ENCODE data around the gene ZCCHC7. TPM values are rescaled to one million over a fixed set of nuclear protein-coding genes. Genes with fewer than 3 reads are reported as not detected.

ZCCHC7 gene
- total and polyA plus RNA-seq, 10 of the 15 experiments (the other 5 are each of a cell fraction or from before 2014, with no cell fraction given) = 42.9 to 178 (median 53.3) TPM

DNA sequence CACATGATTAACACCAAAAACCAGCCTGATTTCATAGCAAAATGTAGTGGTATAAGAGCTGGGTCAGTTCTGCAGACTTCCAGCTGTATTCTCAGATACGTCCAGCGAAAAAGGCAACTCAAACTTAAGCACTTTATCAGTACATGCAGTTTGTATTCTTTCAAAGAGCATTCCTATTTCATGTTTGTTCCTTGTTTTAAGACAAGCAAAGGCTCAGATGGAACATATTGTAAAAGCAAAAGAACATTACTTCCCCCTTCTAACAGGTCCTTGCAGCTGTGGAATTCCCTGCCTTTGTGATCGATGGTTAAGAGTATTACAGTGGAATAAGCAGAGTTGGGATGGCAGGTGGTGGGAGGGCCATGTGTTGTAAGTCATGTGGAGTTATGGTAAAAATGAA lies 215.8 kb downstream of the ZCCHC7 start (continued):
- TF ChIP-seq NR2C2 (IDR thresholded peaks at IDR 0.05; ENCODE audit: borderline replicate concordance, control insufficient read depth, insufficient read length, low read depth) (no peak), SMC3 (IDR thresholded peaks at IDR 0.05; ENCODE audit: borderline replicate concordance, low read length) (no peak), NR2C1 (IDR thresholded peaks at IDR 0.05) (no peak), JUND (IDR thresholded peaks at IDR 0.05; ENCODE audit: low read depth, low read length) (no peak), WRNIP1 (IDR thresholded peaks at IDR 0.05; ENCODE audit: borderline replicate concordance, low read depth, low read length) (no peak)
- TF ChIP-seq, protein P1, sequence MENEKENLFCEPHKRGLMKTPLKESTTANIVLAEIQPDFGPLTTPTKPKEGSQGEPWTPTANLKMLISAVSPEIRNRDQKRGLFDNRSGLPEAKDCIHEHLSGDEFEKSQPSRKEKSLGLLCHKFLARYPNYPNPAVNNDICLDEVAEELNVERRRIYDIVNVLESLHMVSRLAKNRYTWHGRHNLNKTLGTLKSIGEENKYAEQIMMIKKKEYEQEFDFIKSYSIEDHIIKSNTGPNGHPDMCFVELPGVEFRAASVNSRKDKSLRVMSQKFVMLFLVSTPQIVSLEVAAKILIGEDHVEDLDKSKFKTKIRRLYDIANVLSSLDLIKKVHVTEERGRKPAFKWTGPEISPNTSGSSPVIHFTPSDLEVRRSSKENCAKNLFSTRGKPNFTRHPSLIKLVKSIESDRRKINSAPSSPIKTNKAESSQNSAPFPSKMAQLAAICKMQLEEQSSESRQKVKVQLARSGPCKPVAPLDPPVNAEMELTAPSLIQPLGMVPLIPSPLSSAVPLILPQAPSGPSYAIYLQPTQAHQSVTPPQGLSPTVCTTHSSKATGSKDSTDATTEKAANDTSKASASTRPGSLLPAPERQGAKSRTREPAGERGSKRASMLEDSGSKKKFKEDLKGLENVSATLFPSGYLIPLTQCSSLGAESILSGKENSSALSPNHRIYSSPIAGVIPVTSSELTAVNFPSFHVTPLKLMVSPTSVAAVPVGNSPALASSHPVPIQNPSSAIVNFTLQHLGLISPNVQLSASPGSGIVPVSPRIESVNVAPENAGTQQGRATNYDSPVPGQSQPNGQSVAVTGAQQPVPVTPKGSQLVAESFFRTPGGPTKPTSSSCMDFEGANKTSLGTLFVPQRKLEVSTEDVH (IDR thresholded peaks at IDR 0.05; ENCODE audit: low read depth, partially characterized antibody) = no peak

DNA sequence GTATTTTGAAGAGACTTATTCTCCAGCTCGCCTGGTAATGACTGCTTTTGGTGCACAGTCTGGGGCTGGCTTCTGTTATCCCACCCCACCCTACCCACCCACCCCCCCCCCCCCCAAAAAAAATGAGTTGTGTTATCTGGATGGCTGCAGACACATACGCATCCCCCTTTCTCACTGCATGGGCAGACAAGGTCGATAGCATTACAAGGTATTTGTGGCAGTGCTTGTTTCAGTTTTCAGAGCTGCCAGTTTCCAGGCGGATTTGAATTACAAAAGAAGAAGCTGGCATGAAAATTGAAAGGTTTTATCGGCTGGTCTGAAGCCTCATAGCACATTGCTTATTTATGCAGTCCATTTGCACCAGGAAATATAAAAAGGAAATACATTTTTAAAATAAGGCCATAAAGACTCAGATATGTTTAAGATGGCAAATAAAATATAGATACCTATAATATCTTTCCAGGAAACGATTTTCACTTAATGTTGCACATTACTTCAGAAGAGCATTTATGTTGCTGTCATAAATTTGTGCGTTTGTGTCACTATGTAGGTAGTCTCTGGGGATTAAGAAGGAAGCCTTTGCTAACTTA lies 217.0 kb downstream of the ZCCHC7 start:
- POLR2A ChIA-PET = interaction anchor here (0.5 to 2.7 kb wide), 13 partner anchors 9 to 354 kb away, joined by 3 to 17 read pairs (median 3); no protein-coding TSS in a partner anchor
- TF ChIP-seq NFYB (IDR thresholded peaks at IDR 0.05; ENCODE audit: insufficient read depth, low read depth, low read length) (no peak), MEF2B (IDR thresholded peaks at IDR 0.05; ENCODE audit: partially characterized antibody, poor library complexity, severe bottlenecking) (peak; percentile 34), ZNF217 (IDR thresholded peaks at IDR 0.05) (no peak), RBBP5 (conservative IDR thresholded peaks at IDR 0.05) (no peak), CEBPB (IDR thresholded peaks at IDR 0.05; ENCODE audit: borderline replicate concordance in 1 of 2, low read depth in 2 of 2, low read length in 2 of 2) (no peak), POU2F2 (IDR thresholded peaks at IDR 0.05; ENCODE audit: borderline replicate concordance, low read depth, low read length) (no peak), DPF2 (IDR thresholded peaks at IDR 0.05) (no peak)
- TF ChIP-seq, protein P2, sequence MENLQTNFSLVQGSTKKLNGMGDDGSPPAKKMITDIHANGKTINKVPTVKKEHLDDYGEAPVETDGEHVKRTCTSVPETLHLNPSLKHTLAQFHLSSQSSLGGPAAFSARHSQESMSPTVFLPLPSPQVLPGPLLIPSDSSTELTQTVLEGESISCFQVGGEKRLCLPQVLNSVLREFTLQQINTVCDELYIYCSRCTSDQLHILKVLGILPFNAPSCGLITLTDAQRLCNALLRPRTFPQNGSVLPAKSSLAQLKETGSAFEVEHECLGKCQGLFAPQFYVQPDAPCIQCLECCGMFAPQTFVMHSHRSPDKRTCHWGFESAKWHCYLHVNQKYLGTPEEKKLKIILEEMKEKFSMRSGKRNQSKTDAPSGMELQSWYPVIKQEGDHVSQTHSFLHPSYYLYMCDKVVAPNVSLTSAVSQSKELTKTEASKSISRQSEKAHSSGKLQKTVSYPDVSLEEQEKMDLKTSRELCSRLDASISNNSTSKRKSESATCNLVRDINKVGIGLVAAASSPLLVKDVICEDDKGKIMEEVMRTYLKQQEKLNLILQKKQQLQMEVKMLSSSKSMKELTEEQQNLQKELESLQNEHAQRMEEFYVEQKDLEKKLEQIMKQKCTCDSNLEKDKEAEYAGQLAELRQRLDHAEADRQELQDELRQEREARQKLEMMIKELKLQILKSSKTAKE (IDR thresholded peaks at IDR 0.05; ENCODE audit: low read depth, poor library complexity, severe bottlenecking) = no peak
- TF ChIP-seq, protein P3, sequence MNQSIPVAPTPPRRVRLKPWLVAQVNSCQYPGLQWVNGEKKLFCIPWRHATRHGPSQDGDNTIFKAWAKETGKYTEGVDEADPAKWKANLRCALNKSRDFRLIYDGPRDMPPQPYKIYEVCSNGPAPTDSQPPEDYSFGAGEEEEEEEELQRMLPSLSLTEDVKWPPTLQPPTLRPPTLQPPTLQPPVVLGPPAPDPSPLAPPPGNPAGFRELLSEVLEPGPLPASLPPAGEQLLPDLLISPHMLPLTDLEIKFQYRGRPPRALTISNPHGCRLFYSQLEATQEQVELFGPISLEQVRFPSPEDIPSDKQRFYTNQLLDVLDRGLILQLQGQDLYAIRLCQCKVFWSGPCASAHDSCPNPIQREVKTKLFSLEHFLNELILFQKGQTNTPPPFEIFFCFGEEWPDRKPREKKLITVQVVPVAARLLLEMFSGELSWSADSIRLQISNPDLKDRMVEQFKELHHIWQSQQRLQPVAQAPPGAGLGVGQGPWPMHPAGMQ (IDR thresholded peaks at IDR 0.05; ENCODE audit: borderline replicate concordance) = no peak
- Histone ChIP-seq H3K36me3 (ENCODE audit: control insufficient read depth in 2 of 2, insufficient read depth in 2 of 2, low read length in 1 of 2) (peaks cover 0 to 1% of the 10 kb centered on the region in 2 experiments; a peak in 3 of 4 replicates), H2AFZ (ENCODE audit: control insufficient read depth, low read depth, low read length) (no peak overlapping the region), H3K27me3 (replicated peaks in 1 of 2; ENCODE audit: control insufficient read depth in 2 of 2, insufficient read depth in 2 of 2, low read length in 1 of 2) (no peaks in the 10 kb centered on the region), H3K4me2 (ENCODE audit: control insufficient read depth, insufficient read depth) (peak overlapping the region; percentile 51), H3K9me3 (replicated peaks; ENCODE audit: control insufficient read depth, insufficient read depth, low read length) (no peaks in the 10 kb centered on the region), H3K27ac (ENCODE audit: control insufficient read depth, insufficient read depth) (peak overlapping the region; percentile 21), H3K4me1 (ENCODE audit: control insufficient read depth, insufficient read depth, low read length) (peaks cover 34% of the 10 kb centered on the region), H3K79me2 (ENCODE audit: control insufficient read depth, insufficient read depth, low read length) (peaks cover 2% of the 10 kb centered on the region), H3K4me3 (no peak overlapping the region; the same call in 1 of the 2 replicates), H3K9ac (ENCODE audit: control insufficient read depth, insufficient read depth, low read length) (no peak overlapping the region), H4K20me1 (ENCODE audit: control insufficient read depth, insufficient read depth) (no peaks in the 10 kb centered on the region)
- RAD21 ChIA-PET (ENCODE audit: unreplicated experiment) = interaction anchor here (0.6 to 2.6 kb wide), 20 partner anchors 9 to 464 kb away, joined by 3 to 11 read pairs (median 5); no protein-coding TSS in a partner anchor
- in situ Hi-C loops (cut with MboI) (no loop called here), intact Hi-C loops (cut with micrococcal nuclease; ENCODE audit: unreplicated experiment) (no loop called here)
- BruUV-seq (replicated peaks) = no TSS peak
- FAIRE-seq (no peak), ATAC-seq (peak; percentile 47), DNase-seq (ENCODE audit: low read depth, low spot score) (no peak)
- SMC1A ChIA-PET (ENCODE audit: uncharacterized antibody, unreplicated experiment) = interaction anchor here (1.0 to 3.0 kb wide), 26 partner anchors 8 to 333 kb away, joined by 3 to 37 read pairs (median 5); no protein-coding TSS in a partner anchor
- under 1% methylated on average over 7 of the region's 7 CpGs for WGBS (ENCODE audit: insufficient coverage, insufficient replicate concordance, low lambda C conversion rate, missing lambda C conversion rate)
- CTCF ChIA-PET = interaction anchor here (0.7 to 4.6 kb wide), 15 partner anchors 11 to 464 kb away, joined by 3 to 38 read pairs (median 4); no protein-coding TSS in a partner anchor

Measured in GM12878 (cell line).